B cell (primary cell): Measurements from ENCODE around the gene PDC.

Experiments used
- CTCF ChIP-seq: fragments of 200-600 bp; IDR thresholded peaks from one replicate; pipeline ENCODE4 v1.8.0; 2022; ENCODE audit warnings: antibody characterized with exemption, mild to moderate bottlenecking
- EZH2 ChIP-seq: IDR thresholded peaks from 2 replicates; pipeline ENCODE4 v1.6.1; 2012; ENCODE audit warnings: borderline replicate concordance, low read depth, mild to moderate bottlenecking, moderate library complexity, low read length; ENCODE audit not compliant: insufficient read depth, poor library complexity, severe bottlenecking

GRCh38 chr1:186421446-186421845 lies 39.5 kb downstream of the PDC start:
- TF ChIP-seq EZH2: no peak
- no peak for TF ChIP-seq CTCF
